CD4-positive, alpha-beta T cell treated with Interferon alpha-2 for 1 hour (primary cell): ENCODE measurements around the gene PPM1B.
"Not testable (repeated sequence)": the region's sequence is repeated elsewhere in the genome, so short reads cannot be mapped to it uniquely, and the experiment has no call there.

Experiments used
- DNase-seq, 2 donors: peaks; one replicate each; pipeline ENCODE4 v3.0.0-alpha.2; 2020 to 2022

PPM1B gene

DNA sequence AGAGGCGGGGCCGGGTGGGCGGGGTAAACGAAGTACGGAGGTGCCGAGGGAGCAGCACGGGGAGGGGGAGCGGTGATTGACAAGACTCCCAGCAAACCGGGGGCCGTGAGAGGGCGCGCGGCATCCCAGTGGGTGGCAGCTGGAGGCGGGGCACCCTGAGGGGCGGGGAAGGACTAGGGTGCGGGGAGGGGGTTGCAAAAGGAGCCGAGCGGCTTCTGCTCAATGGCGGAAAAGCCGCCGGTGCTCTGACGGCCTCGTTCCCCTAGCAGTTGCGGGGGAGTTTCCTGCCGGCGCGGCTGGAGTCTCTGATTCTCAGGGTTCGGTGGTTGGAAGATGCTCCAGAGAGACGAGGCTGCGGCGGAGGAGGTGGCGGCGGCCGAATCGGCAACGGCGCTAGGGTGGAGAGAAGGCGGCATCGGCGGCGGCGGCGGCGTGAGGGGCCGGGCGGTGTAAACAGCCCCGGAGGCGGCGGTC is at the start of gene PPM1B:
TSS of gene PPM1B (plus strand) at position 195 of the 474 bp plus-strand sequence. CDS start 32,325 bp downstream, outside the sequence.
- no peak for DNase-seq

DNA sequence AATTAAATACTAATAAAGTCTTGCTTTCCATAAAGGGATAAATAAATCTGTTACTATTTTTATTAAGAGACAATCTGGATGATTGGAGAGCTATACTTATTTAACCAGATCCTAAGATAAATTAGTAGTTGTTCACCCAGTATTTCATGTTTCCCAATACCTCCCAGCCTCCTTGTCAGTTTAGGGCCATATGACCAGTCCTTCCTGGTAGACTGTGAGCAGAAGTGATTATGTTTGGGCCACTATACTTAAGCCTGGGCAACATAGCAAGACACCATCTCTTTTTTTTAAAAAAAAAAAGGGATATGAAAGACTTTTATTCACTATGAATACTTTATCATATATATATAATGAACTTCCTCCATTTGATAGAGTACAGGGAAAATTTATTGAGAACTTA is 48.8 kb upstream of the PPM1B start:
- no peak for DNase-seq

DNA sequence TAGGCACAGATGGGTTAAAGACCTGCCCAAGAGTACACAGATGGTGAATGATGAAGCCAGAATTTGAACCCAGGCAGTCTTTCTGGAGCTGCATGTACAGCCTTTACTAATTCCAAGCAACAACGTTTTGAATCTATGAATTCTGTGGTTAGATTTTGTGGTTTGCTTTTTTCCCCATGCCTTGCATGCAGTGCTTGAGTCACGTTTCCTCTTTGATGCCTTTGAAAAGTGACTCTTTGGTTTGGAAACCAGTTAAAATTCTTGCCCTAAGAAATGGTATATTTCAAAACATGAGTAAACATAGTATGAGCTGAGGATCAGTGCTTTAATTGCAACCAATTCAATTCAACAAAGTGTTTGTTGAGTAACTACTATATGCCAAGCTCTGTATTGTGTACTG is 48.2 kb upstream of the PPM1B start:
- peak; percentile 10 to 41 for DNase-seq

DNA sequence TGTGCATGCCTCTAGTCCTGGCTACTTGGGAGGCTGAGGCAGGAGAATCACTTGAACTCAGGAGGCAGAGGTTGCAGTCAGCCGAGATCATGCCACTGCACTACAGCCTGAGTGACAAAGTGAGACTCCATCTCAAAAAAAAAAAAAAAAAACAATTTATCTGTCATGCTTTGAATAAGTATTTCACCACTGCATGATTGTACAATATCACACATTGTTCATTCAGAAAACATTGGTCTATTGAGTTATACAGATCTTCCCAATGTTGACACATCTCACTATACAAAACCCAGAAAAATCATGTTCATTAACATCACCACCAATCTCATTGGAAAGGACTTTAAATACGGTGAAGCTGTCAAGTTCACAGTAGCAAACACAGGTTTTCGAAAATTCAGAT is 46.8 kb upstream of the PPM1B start:
- DNase-seq, result no peak

GRCh38 chr2:44124500-44124899 is 44.2 kb upstream of the PPM1B start:
- DNase-seq, result no peak

DNA sequence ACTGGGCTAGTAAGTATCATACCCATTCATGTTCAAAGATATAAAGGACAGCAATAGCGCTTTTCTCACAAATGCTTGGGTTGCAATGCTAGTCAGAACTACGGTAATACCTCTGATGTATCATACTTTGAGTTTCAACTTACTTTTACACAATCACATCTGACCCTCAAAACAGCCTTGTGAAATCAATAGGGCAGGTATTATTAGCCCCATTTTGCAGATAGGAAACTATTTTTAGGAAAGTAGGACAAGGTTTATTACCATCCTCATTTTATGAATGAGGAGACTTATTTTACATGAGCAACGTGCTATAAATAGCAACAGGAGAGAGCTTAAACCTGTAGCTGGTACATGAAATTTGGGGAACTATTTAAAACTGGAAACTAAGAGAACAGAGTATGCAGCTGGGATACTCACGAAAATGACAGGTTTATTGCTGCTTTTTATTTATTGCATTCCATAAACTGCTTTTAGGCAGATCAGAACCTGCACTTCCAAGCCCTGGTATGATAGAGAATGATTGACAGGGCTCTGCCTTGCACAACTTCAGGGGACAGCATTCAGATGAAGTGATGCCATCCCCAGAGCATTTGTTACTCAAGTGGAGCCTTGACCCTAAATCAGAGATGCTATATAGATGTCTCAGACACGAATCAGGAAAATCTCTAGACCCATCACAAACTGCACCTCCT is 42.4 kb upstream of the PPM1B start:
- DNase-seq, result no peak

DNA sequence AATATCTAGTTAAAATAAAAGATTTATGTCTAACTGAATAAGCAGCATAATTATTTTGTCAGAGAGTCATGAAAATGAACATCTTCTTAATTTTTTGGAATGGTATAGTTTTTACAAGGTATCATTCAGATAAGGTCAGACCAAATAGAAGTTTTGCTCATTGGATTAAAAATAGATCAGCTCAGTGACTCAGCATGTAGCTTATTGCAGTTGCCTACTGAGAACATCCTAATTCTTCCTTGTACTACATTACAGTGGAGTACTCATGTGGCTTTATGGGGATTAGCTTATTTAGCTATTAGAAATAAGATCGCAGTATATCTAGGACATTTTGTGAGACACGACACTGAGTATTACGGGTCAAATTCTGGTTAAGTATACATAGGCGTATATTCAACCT is 38.2 kb upstream of the PPM1B start:
- DNase-seq, result no peak

DNA sequence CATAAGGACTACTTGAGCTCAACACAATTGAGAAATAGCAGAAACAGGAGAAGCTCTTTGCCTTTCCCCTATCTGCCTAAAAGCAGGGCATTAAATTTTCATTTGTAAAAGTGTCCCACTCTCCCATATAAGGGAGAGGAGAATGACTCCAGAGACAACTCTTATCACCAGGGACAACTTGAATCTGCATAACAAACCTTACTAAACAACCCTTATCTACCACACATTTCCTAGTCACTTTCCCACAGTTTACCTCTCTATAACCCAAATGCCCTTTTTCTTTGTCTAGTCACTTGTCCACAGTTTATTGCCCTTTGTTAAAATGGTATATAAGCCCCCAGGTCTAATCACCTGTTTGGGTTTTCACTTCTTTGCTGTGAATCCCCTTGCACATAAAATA is 37.5 kb upstream of the PPM1B start:
- DNase-seq, result no peak

- DNase-seq, result not testable (repeated sequence)
Observed at GRCh38 chr2:44133602-44134001, 35.1 kb upstream of the PPM1B start.

- no peak for DNase-seq
Observed at GRCh38 chr2:44134848-44135247, 33.8 kb upstream of the PPM1B start.

- no peak for DNase-seq
Observed at GRCh38 chr2:44135296-44135695, 33.4 kb upstream of the PPM1B start.

DNA sequence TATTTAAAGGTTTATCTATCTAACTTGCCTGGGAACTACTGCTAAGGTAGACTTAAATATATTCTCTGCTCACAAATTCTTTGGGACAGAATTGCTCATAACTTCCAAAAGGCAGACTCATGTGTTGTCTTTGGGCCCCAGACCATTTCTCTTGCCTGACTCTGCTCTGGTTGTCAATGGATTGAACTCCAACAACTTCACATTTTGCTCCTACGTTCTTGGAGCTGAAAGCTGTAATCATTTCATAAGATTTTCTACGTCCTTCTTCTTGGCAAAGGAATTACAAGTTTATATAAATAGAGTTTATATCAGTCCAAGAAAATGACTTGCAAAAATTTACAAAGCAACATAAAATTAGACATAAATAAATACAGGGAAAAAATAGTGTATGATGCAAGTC is 32.9 kb upstream of the PPM1B start:
- DNase-seq, result no peak

GRCh38 chr2:44136252-44136651 is 32.4 kb upstream of the PPM1B start:
- no peak for DNase-seq

DNA sequence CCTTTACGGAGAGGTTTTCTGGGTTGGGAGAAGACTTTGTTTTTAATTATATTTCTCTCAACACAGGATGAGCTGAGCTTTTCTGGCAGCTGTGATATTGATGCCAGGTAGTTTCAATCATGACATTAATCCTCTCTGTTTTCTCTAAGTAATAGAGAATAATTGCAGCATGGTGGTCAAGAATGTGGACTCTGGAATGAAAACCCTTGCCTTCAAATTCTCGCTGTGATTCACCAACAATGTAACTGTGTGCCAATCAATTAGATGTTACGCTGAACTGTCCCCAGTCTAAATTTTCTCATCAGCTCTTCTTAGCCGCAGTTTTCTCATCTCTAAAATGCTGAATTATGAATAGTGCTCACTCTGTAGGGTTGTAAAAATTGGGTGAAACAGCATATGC is 31.6 kb upstream of the PPM1B start:
- no peak for DNase-seq

- no peak for DNase-seq
Observed at GRCh38 chr2:44137872-44138551, 30.7 kb upstream of the PPM1B start.

DNA sequence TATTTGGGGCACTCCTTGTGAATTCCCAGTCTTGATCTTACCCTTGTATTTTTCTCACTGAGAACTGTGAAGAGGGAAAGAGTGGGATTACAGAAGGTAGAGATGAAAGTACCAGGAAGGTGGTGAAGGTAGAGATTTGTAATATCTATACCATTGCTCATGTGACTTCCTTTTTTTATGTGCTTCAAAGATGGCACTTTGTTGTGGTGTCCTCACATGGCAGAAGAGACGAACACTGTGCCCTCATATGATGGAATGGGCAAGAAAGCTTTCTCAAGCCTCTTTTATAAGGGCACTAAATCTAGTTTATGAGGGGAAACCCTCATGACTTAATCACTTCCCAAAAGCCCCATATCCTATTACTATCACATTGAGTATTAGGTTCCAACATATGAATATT is 28.9 kb upstream of the PPM1B start:
- DNase-seq, result no peak

DNA sequence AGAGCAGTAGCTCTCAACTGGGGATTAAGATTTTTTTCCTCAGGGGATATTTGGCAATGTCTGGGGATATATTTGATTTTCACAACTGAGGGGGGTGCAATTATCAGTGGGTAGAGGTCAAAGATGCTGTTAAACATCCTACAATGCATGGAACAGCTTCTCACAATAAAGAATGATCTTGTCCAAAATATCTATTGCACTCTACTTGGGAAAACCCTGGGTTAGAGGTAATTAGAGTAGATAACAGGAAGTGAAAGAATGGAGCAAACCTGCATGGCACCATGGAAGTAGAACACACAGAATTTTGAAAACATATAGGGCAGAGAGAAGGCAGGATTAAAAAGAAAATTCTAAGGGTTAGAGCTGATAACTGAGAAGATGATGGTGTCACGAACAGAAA is 26.4 kb upstream of the PPM1B start:
- DNase-seq, result no peak

- no peak for DNase-seq
Observed at GRCh38 chr2:44143701-44144100, 25.0 kb upstream of the PPM1B start.

DNA sequence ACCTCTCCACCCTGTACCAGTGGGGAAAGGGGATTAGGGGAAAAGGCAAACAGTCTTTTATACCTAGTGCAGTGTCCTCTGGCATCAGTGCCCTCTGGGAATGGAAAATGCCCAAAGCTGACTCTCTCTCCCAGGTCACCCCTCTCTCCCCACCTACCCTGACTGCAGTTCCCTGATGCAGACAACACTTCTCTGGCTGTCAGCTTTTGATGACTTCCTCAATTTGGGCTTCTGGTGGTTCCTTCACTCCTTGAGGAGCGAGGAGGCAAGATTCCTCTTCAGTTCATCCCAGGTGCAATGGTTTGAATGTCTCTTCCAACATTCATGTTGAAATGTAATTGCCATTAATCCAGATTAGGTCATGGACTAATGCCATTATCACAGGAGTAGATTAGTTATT is 19.7 kb upstream of the PPM1B start:
- no peak for DNase-seq

DNA sequence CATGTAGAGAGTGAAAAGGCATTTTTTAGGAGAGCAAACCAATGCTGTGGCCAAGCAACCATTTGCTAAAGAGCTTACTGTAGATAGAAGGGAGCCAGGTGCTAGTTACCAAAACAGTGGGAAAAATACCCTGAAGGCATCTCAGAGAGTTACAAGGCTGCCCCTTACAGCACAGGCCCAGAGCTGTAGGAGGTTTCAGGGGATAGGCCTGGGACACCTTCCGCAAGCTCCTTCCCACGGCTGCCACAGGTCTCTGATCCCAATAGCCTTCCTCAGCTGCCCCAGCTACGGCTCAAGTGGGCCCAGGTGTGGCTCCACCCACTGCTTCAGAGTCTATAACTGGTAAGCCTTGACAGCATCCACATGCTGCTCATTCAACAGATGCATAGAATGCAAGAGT is 18.2 kb upstream of the PPM1B start:
- no peak for DNase-seq

GRCh38 chr2:44152865-44153669 is 15.6 kb upstream of the PPM1B start:
- DNase-seq, result no peak

GRCh38 chr2:44155666-44156446 is 12.8 kb upstream of the PPM1B start:
- no peak for DNase-seq

DNA sequence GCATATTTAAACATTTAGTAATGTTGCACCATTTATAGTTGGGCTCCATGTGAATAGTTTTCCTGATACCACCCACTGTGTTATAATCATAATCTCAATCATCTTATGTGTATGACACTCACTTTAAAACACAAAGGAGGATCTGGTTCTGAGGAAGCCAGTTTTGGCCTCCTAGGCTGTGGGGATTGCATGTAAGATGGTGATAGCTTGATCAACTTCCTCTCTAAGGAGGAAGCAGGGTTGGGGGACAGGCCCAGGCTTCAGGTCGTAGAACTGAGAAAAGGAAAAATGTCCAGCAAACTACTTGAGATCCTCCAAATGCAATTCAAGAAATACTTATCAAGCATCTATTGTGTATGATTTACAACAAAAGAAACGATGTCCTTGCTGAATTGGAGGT is 4.9 kb upstream of the PPM1B start:
- no peak for DNase-seq
